NCI-H2196 (cell line): ENCODE measurements around the gene EPHA1.
A peak's percentile ranks its signal among the peaks of the same experiment; 100 is the strongest.

Experiments
- DNase-seq: peaks from one replicate; lab custom pipeline; 2025; ENCODE audit not compliant: unreplicated experiment; lab: John Stamatoyannopoulos, UW

The EPHA1 gene

DNA sequence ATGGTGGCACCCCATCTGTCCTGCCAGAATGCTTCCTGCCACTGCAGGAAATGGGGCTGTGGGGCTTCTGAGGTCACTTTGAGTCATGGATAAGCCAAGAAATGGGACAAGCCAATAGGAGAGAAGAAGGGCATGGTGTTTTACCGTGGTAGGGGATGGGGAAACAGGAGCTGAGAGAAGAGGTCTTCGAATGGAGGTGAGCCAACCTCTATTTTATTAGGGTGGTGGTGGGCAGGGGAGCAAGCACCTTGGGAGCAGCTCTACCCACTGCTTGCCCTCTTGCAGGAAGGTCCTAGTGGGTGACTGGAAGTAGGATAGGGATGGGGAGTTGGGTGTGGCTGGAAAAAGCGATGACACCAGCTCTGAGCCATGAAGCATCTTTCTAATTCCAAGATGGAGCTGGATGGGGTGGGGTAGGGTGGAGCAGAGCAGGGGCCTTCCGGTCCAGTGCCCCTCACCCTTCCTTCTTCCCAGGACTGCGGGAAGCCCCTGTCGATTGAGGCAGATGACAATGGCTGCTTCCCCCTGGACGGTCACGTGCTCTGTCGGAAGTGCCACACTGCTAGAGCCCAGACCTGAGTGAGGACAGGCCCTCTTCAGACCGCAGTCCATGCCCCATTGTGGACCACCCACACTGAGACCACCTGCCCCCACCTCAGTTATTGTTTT, 18.4 kb downstream of the EPHA1 start:
- DNase-seq: no peak

DNA sequence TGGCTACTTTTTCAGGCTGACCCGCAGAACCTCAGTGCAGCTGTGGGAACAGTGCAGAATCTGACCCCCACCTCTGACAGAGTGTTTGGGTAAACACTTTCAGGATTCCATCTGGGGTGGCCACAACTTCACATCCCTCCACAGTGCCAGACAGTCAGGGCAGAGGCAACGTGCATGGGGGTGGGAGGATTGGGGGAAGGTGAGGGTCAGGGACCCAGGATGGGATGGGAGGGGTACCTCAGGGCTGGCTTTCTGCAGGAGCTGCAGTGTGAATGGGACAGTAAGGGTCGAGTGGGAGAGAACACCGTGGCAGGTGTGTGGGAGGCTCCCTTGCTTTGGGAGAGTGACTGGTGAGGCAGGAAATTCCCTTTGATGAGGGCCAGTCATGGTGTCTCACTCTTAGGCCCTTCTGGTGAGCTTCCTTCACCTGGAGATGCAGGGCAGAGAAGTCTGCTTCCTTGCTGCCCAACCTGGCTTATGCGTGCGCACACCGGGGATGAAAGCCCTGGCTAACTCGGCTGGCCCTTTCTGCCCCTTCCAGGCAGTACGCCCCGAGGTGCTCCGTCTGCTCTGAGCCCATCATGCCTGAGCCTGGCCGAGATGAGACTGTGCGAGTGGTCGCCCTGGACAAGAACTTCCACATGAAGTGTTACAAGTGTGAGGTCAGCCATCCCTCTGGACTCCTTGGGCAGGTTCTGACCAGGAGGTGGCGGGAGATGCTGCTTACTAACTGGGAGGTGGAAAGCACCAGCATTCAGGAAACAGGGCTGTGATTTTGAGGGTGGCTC, 19.1 kb downstream of the EPHA1 start:
- DNase-seq: no peak

DNA sequence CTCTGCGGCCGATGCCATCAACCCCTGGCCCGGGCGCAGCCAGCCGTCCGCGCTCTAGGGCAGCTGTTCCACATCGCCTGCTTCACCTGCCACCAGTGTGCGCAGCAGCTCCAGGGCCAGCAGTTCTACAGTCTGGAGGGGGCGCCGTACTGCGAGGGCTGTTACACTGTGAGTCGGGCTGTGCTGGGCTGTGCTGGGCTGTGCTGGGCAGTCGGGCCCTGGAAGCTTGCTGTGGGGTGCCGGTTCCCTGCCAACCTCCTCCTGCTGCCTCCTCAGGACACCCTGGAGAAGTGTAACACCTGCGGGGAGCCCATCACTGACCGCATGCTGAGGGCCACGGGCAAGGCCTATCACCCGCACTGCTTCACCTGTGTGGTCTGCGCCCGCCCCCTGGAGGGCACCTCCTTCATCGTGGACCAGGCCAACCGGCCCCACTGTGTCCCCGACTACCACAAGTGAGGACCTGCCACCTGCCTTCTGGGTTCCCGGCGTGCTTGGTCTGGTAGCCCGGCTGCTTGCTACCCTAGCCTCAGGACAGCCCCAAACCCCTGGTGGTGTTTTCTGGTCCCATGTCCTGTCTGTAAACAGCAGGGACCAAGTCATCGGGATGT, 20.1 kb downstream of the EPHA1 start:
- DNase-seq: no peak

DNA sequence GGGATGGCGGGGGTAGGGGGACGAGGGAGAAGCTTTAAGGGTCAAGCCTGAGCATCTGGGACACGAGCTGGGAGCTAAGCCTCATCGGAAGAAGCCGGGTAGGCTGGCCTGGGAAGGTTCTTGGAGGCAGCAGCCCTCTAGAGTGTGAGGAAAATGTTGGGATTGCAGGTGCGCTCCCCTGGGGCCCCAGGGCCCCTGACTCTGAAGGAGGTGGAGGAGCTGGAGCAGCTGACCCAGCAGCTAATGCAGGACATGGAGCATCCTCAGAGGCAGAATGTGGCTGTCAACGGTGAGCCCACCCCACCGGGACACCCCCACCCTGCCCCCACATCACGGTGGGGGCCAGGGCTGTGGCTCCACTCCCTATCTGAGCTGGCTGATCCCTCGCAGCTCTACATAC, 20.6 kb downstream of the EPHA1 start:
- DNase-seq: no peak

DNA sequence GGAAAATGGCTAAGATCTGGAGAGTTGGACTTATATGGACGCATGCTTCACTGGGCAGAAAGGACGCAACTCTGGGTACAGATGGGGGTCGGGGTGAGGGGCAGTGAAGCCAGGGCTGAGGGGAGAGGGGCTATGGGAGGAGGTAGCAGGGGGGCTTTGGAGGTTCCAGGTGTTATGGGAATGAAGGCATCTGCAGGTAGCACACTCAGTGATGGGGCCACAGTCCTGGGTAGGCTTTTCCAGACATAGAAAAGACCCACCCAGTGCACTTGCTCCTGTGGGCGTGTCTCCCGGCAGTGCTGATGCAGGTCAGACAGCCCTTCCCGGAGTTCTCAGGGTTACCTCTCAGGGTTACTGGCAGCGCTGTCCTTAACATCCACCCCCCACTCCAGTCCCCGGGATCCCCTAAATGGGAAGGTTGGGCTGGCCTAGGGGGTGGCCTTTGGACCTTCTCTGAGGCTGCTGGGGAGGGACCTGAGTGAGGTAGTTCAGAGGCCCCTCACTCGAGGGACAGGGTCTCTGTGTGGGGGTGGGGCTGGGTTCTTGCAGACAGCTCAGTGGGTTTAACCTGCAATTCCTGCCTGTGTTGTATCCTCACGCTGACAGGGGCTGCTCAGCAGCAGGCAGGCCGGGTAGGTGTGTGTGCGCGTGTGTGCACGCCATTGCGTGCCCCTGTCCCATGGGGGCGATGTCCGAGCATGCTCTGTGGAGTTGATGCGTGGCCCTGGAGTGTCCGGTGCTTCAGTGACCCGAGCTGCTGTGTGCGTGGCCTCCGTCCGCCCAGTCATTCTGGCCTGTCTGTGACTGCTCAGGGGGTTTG, 21.3 kb downstream of the EPHA1 start:
- DNase-seq: no peak

DNA sequence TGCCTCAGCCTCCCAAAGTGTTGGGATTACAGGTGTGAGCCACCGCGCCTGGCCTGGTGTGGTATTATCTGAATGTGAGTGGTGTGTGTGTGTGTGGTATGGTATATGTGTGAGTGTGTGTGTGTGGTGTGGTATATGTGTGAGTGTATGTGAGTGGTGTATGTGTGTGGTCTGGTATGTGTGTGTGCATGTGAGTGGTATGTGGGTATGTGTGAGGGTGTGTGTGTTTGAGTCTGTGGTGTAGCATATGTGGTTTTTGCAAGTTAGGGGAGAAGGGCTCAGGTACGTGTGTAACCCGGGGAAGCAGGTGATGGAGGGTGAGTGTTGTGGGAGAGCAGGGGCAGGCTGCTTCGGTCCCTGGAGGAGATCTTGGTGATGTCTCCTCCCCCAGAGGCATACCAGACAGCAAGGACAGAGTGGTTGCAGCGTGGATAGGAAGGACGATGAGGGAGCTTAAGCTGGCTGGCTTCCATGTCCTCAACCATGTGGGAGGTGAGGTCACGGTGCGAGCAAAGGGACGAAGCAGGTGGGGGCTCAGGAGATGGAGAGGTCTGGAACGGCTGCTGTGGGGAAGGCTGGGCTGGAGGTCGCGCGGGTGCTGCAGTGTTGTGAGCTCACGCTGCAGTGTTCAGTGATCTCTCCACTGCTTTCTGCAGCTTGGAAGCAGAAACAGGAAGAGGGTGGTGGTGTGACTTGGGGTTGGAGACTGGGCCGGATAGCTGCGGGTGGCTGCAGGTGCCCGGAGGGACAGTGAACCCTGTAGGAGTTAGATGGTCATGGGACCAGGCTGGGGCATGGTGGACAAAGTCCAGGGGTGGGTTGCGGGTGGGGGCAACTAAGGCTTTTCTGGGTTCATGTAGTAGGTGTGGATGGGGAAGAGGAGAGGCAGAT, 22.5 kb downstream of the EPHA1 start:
- DNase-seq: no peak

DNA sequence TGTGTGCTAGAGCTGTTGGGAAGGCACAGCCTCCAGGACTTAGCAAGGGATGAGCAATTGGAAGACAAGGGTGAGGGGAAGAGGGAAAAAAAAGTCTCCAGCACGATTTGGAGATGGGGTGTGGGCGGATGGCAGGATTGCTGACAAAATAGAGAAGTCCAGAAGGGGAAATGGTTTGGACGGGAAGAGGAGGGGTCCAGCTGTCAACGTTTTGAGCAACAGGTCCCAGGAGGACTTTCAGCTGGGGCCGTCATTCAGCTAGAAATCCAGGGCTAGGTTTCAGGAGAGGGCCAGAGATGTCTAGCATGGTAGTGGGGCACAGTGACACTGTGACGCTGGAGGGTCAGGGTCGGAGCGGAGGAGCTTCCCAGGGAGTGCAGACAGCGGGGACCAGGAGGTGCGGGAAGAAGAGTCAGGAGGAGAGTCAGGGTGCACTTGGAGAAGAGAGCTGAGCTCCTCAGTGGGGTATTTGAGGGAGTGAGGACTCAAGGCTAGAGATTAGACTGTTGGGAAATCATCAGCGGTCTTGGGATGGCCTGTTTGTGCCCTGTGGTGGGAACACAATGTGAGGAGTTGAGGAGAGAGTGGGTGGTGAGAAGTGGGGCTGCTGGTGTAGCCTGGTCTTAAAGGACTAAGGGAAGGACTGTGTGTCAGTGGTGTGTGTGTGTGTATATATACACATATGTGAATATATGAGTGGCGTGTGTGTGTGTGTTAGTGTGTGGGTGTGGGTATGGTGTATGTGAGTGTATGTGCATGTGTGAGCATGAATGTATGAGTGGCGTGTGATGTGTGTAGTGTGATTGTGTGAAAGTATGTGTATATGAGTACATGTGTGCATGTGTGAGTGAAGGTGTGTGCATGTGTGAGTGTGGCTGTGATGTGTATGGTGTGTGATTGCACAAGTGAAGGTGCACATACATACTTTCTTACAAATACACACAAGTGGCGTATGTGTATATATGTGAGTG, 23.7 kb downstream of the EPHA1 start:
- no peak for DNase-seq

DNA sequence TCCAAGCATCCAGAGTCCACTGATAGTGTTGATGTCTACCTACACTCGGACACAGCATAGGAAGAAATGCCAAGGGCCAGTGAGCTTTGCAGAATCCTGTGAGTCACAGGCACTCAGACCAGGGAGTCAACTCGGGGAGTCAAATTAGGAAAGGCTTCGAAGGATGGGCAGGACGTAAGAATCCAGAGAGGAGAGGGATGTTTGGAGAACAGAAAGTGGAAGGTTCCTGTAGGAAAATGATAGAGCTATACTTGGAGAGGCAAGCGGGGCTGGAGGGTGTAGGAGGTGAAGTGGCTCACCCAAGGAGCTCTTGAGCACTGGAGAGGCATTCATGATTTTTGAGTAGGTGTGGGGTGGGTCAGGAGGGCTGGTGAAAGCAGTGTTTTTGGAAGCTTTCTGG, 24.5 kb downstream of the EPHA1 start:
- no peak for DNase-seq

DNA sequence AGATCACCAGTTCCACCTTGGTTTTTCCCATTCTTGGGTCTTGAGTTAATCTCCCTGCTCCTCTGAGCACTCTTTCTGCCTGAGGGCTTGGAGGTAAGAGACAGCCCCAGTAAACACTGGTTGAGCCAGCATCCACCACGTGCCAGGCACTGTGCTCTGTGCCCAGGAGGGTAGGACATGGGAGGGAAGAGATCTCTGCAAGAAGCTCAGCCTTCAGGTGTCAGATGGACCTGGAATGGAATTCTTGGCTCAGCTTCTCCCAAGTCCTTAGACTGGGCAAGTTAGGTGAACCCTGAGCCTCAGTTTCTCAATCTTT, 25.1 kb downstream of the EPHA1 start:
- no peak for DNase-seq

DNA sequence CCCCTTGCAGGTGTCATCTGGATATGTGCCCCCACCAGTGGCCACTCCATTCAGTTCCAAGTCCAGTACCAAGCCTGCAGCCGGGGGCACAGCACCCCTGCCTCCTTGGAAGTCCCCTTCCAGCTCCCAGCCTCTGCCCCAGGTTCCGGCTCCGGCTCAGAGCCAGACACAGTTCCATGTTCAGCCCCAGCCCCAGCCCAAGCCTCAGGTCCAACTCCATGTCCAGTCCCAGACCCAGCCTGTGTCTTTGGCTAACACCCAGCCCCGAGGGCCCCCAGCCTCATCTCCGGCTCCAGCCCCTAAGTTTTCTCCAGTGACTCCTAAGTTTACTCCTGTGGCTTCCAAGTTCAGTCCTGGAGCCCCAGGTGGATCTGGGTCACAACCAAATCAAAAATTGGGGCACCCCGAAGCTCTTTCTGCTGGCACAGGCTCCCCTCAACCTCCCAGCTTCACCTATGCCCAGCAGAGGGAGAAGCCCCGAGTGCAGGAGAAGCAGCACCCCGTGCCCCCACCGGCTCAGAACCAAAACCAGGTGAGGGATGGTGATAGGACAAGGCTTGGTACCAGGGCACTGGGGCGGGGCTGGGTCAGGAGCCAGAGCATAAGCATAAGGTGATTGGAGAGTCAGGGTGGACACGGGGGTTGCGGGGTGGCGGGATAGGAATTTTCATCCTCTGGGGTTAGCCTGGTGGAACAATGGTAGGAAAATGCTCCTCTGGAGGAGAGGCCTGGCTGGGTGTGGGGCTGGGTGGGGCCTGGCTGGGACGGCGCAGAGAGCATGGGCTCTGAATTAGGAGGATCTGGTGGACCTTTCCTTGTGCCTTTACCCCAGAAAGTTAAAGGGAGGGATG, 25.6 kb downstream of the EPHA1 start:
- no peak for DNase-seq

DNA sequence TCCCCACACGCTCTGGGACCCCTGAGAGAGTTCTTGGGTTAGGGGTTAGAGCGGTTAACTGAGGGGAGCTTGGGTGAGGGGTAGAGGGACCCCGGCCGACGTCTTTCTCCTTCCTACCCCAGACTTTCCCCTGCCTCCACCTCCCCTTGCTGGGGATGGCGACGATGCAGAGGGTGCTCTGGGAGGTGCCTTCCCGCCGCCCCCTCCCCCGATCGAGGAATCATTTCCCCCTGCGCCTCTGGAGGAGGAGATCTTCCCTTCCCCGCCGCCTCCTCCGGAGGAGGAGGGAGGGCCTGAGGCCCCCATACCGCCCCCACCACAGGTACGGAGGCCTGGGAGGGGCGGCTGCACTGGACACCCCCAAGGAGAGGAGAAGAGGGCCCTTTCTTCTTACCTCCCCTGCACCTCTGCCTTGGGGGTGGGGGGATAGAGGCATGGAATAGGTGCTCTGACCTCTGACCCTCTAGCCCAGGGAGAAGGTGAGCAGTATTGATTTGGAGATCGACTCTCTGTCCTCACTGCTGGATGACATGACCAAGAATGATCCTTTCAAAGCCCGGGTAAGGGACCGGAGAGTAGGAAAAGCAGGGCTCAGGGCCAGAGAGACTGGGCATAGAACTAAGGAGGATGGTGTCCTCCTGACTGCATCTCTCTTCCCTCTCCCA, 26.4 kb downstream of the EPHA1 start:
- no peak for DNase-seq

DNA sequence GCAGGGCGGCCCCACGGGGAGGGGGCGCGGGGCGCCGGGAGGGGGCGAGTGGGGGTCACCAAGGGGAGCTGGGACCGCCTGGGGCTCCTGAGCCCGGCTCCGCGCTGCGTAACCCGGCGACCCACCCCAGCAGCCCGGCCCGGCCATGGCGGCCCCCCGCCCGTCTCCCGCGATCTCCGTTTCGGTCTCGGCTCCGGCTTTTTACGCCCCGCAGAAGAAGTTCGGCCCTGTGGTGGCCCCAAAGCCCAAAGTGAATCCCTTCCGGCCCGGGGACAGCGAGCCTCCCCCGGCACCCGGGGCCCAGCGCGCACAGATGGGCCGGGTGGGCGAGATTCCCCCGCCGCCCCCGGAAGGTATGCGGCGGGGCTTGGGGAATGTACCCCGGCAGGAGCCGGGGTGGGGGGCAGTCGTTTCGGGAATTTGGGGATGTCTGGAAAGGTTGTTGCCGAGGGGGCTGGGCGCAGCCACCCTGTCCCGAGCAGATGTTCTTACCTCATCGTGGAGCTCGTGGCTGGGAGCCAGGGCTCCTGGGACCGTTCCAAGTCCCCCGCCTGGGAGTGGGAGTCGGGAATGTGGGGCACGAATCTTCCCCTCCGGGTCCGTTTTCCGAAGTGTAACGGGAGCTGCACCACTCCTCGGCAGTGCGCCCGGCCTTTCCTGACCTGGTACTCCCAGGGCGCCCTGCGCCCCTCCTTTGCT, 27.1 kb downstream of the EPHA1 start:
- DNase-seq: peak; percentile 31

DNA sequence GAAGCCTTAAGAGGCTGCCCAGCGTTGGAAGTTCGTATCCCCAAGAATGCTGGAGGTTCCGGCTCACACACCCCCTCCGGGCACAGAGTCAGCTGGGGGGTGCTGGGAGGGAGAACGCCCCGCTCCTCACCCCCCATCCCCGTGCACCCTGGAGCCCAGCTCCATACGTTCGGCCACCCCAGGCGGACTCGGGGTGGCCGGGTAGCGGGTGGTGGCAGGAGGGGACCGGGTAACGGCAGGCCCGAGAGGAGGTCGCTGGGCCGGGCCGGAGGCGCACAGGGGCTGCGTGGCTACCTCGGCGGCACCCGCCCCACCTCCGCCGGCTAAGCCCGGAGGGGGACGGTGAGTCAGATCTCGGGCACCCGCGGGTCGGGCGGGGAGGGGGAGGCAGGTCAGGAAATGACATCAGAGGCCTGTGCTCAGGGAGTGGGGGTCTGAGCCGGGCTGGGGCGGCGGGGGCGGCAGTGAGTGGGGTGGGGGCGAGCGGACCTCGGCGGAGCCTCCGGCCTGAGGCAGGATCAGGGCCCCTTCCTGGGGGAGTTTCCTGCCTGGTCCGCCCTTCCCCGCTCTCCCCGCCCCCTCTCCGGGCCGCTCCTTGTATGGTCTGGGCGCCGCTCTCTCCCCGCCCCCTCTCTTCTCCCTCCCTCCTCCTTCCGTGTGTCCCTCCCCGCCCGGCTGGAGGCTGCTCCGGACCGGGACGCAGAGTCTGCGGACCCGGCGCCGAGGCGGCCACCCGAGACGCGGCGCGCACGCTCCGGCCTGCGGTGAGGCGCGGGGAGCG, 27.8 kb downstream of the EPHA1 start, which contains the start of gene ZYX:
Gene ZYX (plus strand): TSS at position 700 of the 781 bp plus-strand sequence. CDS start 227 bp downstream, outside the sequence.
- peak; percentile 78 for DNase-seq

DNA sequence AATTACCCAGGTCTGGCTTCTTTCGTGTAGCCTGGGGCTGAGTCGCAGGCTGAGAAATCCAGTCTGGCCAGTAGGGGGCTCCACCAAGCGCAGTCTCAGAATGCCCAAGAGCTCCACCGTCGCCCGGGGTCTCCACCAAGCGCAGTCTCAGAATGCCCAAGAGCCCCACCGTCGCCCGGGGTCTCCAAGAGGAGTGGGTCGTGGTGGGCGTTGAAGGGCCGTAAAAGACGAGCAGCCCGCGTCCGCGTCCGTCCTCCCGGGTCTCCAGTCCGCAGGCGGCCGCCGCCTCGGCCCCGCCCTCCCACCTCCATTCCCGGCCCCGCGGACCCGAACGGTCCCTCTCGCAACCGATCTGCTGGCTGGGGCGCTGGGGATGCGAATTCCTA, 28.4 kb downstream of the EPHA1 start:
- DNase-seq: peak; percentile 83

DNA sequence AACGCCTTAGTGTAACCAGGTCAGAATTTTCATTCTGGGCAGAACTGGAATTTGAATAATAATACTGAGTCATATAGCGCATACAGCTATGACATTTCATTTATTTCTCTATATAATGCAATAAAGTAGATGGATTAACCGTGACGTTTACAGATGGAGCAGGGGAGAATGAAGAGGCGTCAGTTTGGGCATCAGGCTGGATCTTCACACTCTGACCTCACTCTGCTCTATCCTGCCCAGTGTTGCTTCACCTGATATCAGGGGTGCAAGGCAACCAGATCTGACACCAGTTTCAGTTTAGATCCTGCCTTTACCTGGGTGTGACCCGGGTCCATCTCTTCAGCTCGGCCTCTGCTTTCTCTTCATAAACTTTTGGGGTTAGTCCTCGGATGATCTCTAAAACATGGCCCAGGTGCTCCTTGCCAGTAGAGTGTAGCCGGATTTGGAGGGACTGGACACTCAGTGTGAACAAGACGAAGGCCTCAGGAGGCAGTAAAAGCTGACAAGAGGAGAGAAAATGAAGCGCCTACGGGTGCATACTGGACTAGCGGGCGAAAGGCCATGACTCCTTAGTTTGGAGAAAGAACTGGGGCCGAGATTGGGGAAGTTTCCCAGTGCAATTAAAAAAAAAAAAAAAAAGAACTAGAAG, 28.9 kb downstream of the EPHA1 start:
- DNase-seq: no peak

DNA sequence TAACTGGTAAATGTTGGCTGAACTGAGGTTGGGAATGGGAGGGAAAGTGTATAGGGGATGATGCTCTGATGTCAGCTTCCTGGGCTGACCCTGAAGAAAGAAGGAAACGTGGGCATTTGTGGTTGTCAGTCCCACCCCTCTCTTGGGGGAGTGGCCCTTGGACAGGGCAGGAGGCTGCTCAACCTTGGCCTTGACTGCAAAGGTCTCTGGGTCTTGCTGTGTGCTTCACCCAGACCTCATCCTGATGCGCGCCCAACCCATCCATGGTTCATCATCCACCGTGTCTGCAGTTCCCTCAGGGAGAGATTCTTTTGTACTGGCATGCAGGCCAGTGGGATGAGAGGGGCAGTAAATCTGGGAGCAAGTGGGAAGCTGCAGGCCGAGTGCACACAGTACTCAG, 32.3 kb downstream of the EPHA1 start:
- DNase-seq: no peak
